Fibroblast of upper back skin (primary cell): Measurements from ENCODE around the gene SLC25A20.

Experiments
- DNase-seq: peaks from one replicate; pipeline ENCODE4 v3.0.0-alpha.2; 2013

Gene SLC25A20

DNA sequence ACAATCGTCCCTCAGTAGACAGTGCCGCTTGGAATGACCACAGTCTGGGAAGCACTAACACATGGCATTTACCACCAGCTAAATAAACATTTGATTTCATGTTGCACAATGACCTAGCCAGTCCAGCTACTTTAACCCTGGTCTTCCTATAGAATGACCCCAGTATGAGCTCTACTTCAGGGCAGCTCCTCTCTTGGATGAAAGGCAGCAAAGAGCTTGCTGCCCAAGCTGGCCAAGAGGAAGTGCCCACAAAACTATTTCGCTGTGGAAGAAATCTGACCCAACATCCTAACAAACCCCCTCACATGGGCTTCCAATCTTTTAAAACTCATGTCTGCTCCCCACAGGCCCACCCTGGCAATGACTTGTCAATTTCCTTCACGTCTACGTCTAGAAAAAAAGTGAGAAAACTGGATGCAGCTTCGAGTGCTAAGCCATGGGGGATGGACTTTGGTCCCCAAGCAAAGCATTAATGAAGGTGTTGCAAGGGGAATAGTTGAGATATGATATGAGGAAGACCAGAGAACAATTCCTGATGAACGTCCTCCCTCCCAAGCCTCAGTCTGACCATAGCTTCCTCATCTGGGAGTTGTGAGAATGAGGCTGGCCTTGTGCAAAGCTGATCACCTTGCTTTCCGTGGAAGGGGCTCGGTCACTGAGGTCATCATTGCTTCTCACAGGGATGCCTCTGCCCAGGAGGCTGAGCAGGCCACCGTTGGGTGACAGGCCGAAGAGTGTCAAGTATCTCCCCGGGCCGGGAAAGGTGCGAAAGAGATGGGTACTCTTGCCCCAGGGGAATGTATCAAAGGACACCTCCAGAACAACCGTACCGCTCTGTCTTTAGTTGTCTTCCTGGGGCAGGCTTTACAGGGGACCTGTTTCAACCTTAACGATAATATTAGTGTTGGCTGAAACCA lies 964 bp downstream of the SLC25A20 start:
- no peak for DNase-seq

- no peak for DNase-seq
Measured at GRCh38 chr3:48896936-48897335, 1.7 kb downstream of the SLC25A20 start.

DNA sequence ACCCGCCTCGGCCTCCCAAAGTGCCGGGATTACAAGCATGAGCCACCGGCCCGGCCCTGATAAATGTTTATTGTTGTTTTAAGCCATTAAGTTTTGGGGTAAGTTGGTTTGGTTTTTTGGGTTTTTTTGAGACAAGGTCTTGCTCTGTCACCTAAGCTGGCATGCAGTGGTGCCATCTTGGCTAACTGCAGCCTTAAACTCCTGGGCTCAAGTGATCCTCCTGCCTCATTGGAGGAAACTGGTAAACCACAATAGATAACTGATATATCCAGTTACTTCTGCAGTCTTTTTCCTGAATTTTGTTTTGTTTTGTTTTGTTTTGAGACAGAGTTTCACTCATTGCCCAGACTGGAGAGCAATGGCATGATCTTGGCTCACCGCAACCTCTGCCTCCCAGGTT lies 4.2 kb downstream of the SLC25A20 start:
- DNase-seq = no peak

- no peak for DNase-seq
Measured at GRCh38 chr3:48891606-48892005, 7.1 kb downstream of the SLC25A20 start.

- DNase-seq = no peak
Measured at GRCh38 chr3:48885753-48886152, 12.9 kb downstream of the SLC25A20 start.

DNA sequence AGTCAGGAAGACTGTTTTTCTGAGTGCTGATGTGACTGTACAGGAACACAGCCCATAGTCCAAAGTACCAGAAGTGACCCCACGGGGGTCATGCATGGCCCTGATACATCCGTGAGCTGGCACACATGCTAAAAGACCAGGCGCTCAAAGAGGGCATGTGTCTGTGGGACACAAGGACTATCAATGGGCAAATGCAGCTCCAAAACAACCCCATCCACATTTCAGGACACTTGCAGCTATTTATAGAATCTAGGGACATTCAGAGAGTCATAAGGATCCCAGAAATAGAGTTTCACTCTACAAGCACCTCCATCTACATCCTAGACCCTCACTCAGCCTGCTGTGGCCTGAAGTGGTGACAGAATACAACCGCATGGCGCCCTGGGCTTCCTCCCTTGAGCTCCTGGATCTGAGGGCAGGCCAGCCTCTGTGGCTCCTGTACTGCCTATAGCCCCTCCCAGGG lies 17.0 kb downstream of the SLC25A20 start:
- no peak for DNase-seq

DNA sequence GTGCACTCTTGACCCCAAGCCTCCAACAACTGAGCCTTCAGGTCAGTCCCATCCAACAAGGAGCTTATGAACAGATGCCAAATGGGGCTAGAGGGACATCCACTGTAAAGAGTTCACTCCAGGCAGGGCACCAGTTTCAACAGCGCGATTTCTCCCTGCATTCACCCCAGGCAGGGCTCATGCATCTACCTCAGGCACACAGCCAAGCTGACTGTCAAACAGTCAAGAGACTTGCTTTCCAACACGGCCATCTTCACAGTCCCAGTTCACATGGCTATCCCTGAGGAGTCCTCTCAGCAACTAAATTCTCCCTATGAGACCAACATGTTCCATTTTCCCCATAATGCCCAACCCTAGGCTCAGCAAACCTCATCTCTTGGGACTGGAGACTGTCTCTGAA lies 17.7 kb downstream of the SLC25A20 start:
- no peak for DNase-seq

DNA sequence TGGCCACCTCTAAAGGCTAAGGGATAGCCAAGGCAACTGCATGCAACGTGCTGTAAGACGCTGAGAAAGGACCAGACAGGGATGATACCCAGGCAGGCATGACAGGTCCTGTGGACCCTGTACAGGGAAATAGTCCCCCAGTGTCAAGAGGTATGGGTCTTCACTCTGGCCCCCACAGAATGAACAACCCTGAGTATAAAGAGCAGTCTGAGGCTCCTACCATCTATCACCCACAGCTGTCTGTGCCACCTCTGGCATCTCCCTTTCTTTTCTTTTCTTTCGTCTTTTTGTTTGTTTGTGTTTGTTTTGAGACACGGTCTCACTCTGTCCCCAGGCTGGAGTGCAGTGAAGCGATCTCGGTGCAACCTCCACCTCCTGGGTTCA lies 18.7 kb downstream of the SLC25A20 start:
- no peak for DNase-seq

DNA sequence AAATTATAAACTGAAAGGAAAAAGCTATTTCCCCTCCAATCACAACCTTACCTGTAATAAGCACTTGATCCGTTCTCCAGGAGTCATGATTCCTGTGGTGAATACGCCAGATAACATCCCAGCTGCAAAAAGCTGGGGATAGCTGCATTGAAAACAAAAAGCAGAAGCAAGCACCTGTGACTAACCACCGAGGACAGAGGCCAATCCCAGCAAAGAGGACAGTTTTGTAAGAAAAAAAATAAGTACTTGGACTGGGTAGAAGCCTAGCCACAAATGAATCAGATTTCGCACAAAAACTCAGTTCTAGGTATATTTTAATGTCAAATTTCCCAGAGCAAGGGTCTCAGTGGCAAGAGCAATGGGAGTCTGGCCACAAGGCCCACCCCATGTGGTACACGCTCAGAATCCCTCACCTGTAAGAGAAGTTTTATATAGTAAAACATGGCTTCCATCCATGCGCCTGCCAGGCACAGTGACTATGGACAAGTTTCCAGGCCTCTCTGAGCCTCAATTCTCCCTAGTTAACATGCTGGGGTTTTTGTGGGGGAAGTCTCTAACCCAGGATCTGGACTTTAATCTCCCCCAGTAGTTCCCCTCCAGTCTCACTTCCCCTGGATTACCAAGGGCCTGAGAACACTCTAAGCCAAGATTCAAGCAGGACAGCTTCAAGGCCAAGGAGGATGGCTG lies 19.2 kb downstream of the SLC25A20 start:
- DNase-seq = no peak

DNA sequence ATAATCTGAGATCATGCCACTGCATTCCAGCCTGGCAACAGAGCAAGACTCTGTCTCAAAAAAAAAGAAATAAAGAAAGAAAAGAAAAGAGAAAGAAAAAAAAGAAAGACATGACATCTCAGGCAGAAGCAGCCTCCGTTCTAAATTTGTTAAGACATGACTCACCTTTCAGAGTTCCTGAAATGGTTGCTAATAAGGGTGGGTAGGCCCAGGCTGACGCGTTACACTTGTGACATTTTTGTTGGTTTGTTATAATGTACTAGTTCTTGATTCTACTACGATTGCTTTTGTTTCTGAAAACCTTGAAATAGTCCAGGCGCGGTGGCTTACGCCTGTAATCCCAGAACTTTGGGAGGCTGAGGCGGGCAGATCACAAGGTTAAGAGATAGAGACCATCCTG lies 21.0 kb downstream of the SLC25A20 start:
- DNase-seq = no peak

DNA sequence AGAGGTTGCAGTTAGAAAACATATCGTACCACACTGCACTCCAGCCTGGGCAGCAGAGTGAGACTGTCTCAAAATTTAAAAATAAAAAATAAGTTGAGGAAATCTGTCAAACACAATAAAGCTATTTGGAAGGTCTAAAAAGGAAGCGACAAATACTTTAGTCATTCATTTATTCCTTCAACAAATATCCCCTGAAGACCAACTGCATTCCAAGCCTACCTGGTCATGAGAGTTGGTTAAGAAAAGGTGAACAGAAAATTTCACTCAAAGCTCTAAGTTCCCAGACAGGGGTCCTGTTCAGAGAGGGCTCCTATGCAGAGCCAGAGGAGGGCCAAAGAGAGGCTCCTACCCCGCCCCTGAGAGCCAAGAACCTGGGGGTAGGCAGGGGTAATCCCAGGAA lies 35.6 kb downstream of the SLC25A20 start:
- peak; percentile 7 for DNase-seq

- DNase-seq = no peak
Measured at GRCh38 chr3:48859206-48859605, 39.5 kb downstream of the SLC25A20 start.

- DNase-seq = no peak
Measured at GRCh38 chr3:48858709-48859108, 40.0 kb downstream of the SLC25A20 start.

DNA sequence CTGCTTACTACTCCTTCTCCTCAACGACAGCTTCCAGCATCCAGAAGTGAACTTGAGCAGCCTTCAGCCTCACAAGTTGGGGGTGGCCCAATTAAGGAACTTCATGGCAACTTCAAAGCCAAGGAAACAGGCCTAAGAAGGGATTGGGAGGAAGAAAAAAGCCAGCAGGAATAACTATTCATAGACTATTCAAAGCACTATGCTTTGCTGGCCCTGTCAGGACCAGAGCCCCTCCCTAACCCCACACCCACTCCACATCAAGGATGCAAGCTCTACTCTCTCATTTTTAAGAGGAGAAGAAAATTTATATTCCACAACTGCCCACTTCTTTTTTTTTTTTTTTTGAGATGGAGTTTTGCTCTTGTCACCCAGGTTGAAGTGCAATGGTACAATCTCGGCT lies 41.0 kb downstream of the SLC25A20 start:
- no peak for DNase-seq

GRCh38 chr3:48856469-48856868 lies 42.2 kb downstream of the SLC25A20 start:
- no peak for DNase-seq

DNA sequence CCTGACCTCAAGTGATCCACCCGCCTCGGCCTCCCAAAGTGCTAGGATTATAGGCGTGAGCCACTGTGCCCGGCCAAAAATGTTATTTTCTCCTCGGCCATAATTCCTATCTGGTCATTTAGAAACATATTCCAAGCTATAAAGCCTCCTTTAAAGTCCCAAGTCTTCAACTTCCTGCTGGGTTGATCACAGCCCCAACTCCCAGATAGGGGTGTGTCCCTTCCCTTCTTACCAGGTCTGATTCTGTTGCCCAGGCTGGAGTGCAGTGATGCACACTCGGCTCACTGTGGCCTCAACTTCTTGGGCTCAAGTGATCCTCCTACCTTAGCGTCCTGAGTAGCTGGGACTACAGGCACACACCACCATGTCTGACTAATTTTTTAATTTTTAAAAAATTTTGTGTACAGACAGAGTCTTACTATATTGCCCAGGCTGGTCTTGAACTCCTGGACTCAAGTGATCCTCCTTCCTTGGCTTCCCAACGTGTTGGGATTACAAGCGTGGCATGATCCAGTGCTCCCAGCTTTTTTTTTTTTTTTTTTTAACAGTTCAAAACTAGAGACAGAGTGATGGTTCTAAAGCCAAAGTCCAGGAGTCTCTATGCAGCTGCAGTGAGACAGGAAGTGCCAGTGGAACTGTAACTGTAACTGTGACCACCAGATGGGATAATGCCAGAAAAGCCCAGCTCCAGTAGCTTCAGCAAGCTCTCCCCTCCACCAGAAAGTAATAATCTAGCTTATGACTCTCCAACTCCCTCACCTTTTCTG lies 42.8 kb downstream of the SLC25A20 start:
- no peak for DNase-seq

DNA sequence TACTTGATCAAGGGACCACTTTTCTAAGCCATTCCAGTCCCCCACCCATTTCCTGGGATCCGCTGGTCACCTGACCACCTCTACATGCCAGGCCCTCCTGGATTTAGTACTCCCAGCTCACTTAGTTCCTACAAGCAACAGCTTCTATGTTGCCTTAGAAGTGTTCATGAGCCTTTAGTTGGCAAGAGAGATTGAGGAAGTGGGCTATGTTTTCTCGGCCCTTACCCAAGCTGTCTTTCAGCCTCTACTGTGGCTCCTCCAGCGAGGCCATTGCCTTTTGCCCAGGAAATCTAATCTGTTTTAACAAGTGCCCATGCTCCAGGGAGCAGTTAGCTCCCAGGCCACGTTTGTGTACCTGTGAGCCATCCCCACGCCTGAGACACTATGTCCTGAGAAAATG lies 46.5 kb downstream of the SLC25A20 start:
- no peak for DNase-seq

- DNase-seq = peak; percentile 33
Measured at GRCh38 chr3:48851407-48851806, 47.3 kb downstream of the SLC25A20 start.

DNA sequence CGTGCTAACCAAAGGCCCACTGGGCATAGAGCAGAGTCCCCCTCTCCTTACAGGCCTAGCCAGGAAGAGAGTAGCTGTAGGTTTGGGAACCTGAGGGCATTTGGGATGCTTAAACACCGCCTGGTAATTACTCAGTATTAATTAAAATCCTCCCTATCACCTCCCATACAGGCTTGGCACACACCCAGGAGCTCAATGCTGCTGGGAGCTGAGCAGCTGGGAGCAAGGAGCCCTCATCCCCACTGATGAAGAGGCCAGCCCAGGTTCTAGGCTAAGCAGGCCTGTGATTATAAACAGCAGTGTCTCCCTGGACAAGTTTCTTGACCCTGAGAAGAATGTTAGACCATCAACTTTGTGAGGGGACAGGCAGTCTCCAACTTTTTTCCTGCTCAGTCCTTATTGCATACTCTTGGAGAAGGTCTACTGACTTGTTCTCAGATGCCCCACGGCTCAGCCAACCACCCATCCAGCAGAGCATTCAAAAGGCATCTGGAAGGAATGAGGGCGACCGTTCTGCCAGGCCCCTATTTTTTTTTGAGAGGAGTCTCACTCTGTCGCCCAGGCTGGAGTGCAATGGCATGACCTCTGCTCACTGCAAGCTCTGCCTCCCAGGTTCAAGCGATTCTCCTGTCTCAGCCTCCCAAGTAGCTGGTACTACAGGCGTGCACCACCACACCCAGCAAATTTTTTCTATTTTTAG lies 49.7 kb downstream of the SLC25A20 start:
- no peak for DNase-seq

GRCh38 chr3:48847504-48848423 lies 50.9 kb downstream of the SLC25A20 start, which contains the start of gene PRKAR2A:
TSS of gene PRKAR2A (minus strand) at chr3:48847874. CDS start at chr3:48847596, 278 bp downstream.
- peak; percentile 87 for DNase-seq

DNA sequence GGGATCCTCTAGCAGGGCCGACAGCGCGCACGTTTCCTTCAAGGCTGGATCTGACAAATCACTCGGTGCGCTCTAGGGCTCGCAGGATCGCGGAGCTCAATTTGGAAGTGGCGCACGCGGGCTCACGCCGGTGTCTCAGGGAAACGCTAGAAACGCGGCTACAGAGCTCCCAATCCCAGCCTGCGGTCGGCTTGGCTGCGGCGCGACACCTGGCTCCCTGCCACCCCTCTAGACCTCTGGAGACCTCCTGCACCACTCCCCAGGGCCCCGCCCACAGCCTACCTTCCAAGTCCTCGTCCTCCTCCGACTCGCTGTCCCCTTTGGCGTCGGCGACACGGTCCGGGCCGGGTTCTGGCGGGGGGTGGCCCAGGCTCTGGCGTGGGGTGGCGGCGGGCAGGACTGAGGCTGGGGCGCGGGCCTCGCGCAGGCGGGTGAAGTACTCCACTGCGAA lies 51.6 kb downstream of the SLC25A20 start:
- DNase-seq = peak; percentile 67
